Activated naive CD8-positive, alpha-beta T cell (primary cell): Measurements from ENCODE around the gene SENP2.

Source experiments
- H3K27ac Mint-ChIP-seq: one replicate; pipeline ENCODE4 v1.8.0; 2021; ENCODE audit warnings: mixed read lengths
- H3K27me3 Mint-ChIP-seq: one replicate; pipeline ENCODE4 v1.8.0; 2021; ENCODE audit warnings: mixed read lengths
- H3K36me3 Mint-ChIP-seq: one replicate; pipeline ENCODE4 v1.8.0; 2021; ENCODE audit warnings: mixed read lengths
- H3K4me1 Mint-ChIP-seq: one replicate; pipeline ENCODE4 v1.8.0; 2021; ENCODE audit warnings: low read depth, mixed read lengths
- H3K4me3 Mint-ChIP-seq: one replicate; pipeline ENCODE4 v1.8.0; 2021; ENCODE audit warnings: mild to moderate bottlenecking, mixed read lengths
- H3K9me3 Mint-ChIP-seq: one replicate; pipeline ENCODE4 v1.8.0; 2021; ENCODE audit warnings: low read depth, mixed read lengths

The SENP2 gene

DNA sequence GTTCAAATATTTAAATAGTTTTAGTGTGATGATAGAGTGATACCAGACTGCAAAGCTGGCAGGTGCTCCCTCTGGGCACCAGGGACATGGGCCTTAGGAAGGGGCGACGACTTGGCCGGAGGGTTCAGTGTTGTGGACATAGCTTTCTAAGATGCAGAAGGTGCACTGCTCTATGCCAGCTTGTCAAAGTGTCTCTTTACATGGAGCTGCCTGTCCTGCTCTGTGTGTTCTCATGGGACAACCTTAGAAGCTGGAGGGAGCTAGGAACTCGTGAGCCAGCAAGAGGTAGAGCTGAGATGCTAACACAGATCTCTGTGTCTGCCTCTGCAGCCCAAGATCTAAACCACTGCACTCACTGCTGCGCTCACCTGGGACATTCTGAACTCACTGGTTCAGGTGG lies 77.8 kb downstream of the SENP2 start:
- peaks cover 5% of the 10 kb centered on the region for H3K27me3 Mint-ChIP-seq
- H3K9me3 Mint-ChIP-seq, result no peaks in the 10 kb centered on the region
- no peak overlapping the region for H3K4me3 Mint-ChIP-seq
- no peaks in the 10 kb centered on the region for H3K36me3 Mint-ChIP-seq
- peaks cover 2% of the 10 kb centered on the region for H3K4me1 Mint-ChIP-seq
- H3K27ac Mint-ChIP-seq, result no peak overlapping the region

DNA sequence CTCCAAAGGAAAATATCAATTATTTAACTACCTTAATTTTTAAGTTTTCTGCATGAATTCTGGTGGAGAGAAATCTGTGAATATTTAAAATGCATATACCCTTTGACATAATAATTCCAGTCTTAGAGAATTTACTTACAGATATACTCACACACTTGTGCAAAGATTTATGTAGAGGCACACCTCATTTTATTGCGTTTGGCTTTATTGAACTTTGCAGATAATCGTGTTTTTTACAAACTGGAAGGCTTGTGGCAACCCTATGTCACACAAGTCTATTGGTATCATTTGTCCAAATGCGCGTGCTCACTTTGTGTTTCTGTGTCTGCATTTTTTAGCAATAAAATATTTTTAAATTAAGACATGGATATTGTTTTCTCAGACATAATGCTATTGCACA lies 81.5 kb downstream of the SENP2 start:
- H3K27ac Mint-ChIP-seq, result no peak overlapping the region

DNA sequence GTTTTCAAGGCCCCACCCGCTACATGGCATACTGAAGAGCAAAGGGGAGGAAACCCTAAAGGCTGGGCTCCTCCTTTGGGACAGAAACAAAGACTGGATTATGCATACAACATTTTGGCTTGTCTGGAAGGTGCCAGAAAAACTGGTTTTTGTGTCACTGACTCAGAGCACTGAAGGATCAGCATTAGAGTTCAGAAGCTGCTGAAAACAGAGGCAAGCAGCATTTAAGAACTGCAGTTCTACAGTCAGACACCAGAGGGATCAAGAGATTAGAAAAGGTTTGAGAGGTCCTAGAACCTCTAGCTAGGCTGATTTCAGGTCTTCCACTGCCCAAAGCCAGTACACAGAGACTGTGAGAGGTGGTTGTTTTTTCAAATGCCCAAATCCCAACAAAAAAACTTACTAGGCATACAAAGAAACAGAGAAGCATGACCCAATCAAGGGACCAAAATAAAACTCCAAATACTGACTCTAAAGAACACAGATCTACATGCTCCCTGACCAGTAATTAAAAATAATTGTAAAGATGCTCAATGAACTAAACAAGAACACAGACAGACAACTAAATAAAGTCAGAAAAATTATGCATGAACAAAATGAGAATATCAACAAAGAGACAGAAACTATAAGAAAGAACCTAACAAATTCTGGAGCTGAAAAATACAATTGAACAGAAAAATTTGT lies 91.2 kb downstream of the SENP2 start:
- Mint-ChIP-seq H3K36me3 (peaks cover 2% of the 10 kb centered on the region), H3K9me3 (peaks cover 20% of the 10 kb centered on the region)

More for the DNA sequence above, 81.5 kb downstream of the SENP2 start:
- H3K9me3 Mint-ChIP-seq, result no peaks in the 10 kb centered on the region
- no peak overlapping the region for H3K4me3 Mint-ChIP-seq
- H3K4me1 Mint-ChIP-seq, result no peaks in the 10 kb centered on the region
- H3K36me3 Mint-ChIP-seq, result no peaks in the 10 kb centered on the region
- peaks cover 5% of the 10 kb centered on the region for H3K27me3 Mint-ChIP-seq

DNA sequence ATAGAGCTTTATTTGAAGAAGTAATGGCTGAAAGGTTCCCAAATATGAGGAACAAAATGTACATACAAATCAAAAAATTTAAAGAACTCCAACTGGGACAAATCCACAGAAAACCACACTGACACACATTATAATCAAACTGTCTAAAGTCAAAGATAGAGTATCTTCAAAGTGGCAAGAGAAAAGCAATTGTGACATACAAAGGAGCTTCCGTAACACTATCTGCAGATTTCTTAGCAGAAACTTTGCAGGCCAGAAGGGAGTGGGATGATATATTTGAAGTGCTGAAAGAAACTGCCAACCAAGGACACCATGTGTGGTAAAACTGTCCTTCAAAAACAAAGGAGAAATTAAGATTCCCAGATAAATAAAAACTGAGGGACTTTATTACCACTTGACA lies 91.9 kb downstream of the SENP2 start:
- H3K27me3 Mint-ChIP-seq, result peaks cover 13% of the 10 kb centered on the region
- H3K27ac Mint-ChIP-seq, result no peak overlapping the region
- peaks cover 20% of the 10 kb centered on the region for H3K9me3 Mint-ChIP-seq
- no peak overlapping the region for H3K4me3 Mint-ChIP-seq
- peaks cover 2% of the 10 kb centered on the region for H3K36me3 Mint-ChIP-seq
- H3K4me1 Mint-ChIP-seq, result no peaks in the 10 kb centered on the region

More for the DNA sequence above, 91.2 kb downstream of the SENP2 start:
- H3K4me3 Mint-ChIP-seq, result no peak overlapping the region
- H3K27ac Mint-ChIP-seq, result no peak overlapping the region
- peaks cover 8% of the 10 kb centered on the region for H3K27me3 Mint-ChIP-seq
- no peaks in the 10 kb centered on the region for H3K4me1 Mint-ChIP-seq

DNA sequence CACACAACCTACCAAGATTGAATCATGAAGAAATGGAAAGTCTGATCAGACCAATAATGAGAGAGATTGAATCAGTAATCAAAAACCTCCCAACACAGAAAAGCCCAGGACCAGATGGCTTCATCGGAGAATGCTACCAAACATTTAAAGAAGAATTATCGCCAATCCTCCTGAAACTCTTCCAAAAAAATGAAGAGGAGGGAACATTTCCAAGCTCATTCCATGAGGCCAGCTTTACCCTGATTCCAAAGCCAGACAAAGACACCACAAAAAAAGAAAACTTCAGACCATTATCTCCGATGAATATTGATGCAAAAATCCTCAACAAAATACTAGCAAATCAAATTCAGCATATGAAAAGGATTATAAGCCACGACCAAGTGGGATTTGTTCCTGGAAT lies 94.1 kb downstream of the SENP2 start:
- Mint-ChIP-seq H3K36me3 (peaks cover 2% of the 10 kb centered on the region), H3K9me3 (peaks cover 20% of the 10 kb centered on the region), H3K4me3 (no peak overlapping the region), H3K4me1 (no peaks in the 10 kb centered on the region), H3K27ac (no peak overlapping the region), H3K27me3 (peaks cover 11% of the 10 kb centered on the region)
